OCI-LY7 (cell line): Measurements from ENCODE around the gene LIFR. TPM values are rescaled to one million over a fixed set of nuclear protein-coding genes. Genes with fewer than 3 reads are reported as not detected.

Source experiments
- BruUV-seq: library from RNA; stranded (reverse); fragments of 400-500 nt; replicated peaks from 2 replicates; lab custom pipeline; 2021; lab: Mats Ljungman, UMichigan
- CTCF ChIA-PET: fragments of 300-600 bp; sonication (Branson Sonifier 250); formaldehyde crosslinking; loops from one replicate; lab custom pipeline; 2022; ENCODE audit warnings: antibody characterized with exemption; ENCODE audit not compliant: unreplicated experiment; lab: Charles Lee
- POLR2A ChIA-PET: fragments of 300-600 bp; sonication (Branson Sonifier 250); formaldehyde crosslinking; loops from one replicate; lab custom pipeline; 2022; ENCODE audit warnings: antibody characterized with exemption; lab: Charles Lee
- DNase-seq: peaks from one replicate; pipeline ENCODE4 v3.0.0-alpha.2; 2015; ENCODE audit warnings: low spot score
- H2AFZ ChIP-seq: fragments of 200-600 bp; sonication (generic), shearing (Covaris generic); 2 replicates; pipeline ENCODE4 v1.6.1; 2014; ENCODE audit warnings: mild to moderate bottlenecking, antibody characterized with exemption, low read length, moderate library complexity
- H3K27ac ChIP-seq: fragments of 200-600 bp; sonication (generic); 2 replicates; pipeline ENCODE4 v1.5.1; 2014; ENCODE audit warnings: mixed run types, low read depth, mild to moderate bottlenecking, moderate library complexity, low read length, inconsistent platforms; ENCODE audit not compliant: poor library complexity, severe bottlenecking
- H3K36me3 ChIP-seq: fragments of 200-600 bp; sonication (generic); 2 replicates; pipeline ENCODE4 v1.6.1; 2014; ENCODE audit warnings: mild to moderate bottlenecking, antibody characterized with exemption, low read length, moderate library complexity, mixed read lengths; ENCODE audit not compliant: insufficient read depth
- H3K4me1 ChIP-seq: fragments of 200-600 bp; sonication (generic); 2 replicates; pipeline ENCODE4 v1.5.1; 2014; ENCODE audit warnings: mild to moderate bottlenecking, low read length; ENCODE audit not compliant: insufficient read depth, poor library complexity, severe bottlenecking
- H3K4me2 ChIP-seq: fragments of 200-600 bp; sonication (generic); 2 replicates; pipeline ENCODE4 v1.6.1; 2014; ENCODE audit warnings: mild to moderate bottlenecking, low read length
- H3K4me3 ChIP-seq: fragments of 200-600 bp; sonication (generic); 2 replicates; pipeline ENCODE4 v1.5.1; 2014; ENCODE audit warnings: mild to moderate bottlenecking, low read depth, low read length; ENCODE audit not compliant: poor library complexity, severe bottlenecking
- H3K79me2 ChIP-seq: fragments of 200-600 bp; sonication (generic); 2 replicates; pipeline ENCODE4 v1.6.1; 2016; ENCODE audit warnings: low read depth, mild to moderate bottlenecking, low read length, moderate library complexity, mixed read lengths; ENCODE audit not compliant: insufficient read depth
- H3K9me2 ChIP-seq: fragments of 200-600 bp; sonication (generic); 2 replicates; pipeline ENCODE4 v1.6.1; 2016; ENCODE audit warnings: mild to moderate bottlenecking, low read length, mixed read lengths; ENCODE audit not compliant: insufficient read depth
- H3K9me3 ChIP-seq: fragments of 200-600 bp; sonication (generic); 2 replicates; pipeline ENCODE4 v1.6.1; 2014; ENCODE audit warnings: mild to moderate bottlenecking, mixed run types, low read length, mixed read lengths
- H4K20me1 ChIP-seq: fragments of 200-600 bp; sonication (generic); 2 replicates; pipeline ENCODE4 v1.6.1; 2014; ENCODE audit warnings: mild to moderate bottlenecking, antibody characterized with exemption, low read length, moderate library complexity, mixed read lengths; ENCODE audit not compliant: insufficient read depth
- EZH2phosphoT487 ChIP-seq: fragments of 200-600 bp; sonication (generic); IDR thresholded peaks from 2 replicates; pipeline ENCODE4 v1.6.1; 2018; ENCODE audit warnings: low read depth, borderline replicate concordance, mild to moderate bottlenecking, mixed run types, antibody characterized with exemption, low read length, moderate library complexity, mixed read lengths
- intact Hi-C: fragments of 100-400 bp; cut with micrococcal nuclease; formaldehyde crosslinking; loops from one replicate; pipeline ENCODE4 v1.10.0; 2022; ENCODE audit not compliant: unreplicated experiment
- total RNA-seq, 2 experiments: library from RNA; depleted of rRNA in 1 of 2; stranded (reverse); fragments of >200 nt in 1 of 2; shearing (Covaris generic) in 1 of 2; gene quantifications; 2 replicates each; pipeline ENCODE4 v1.2.3, GENCODE V29; 2014 to 2022
- TF ChIP-seq, protein P1 (sequence below): fragments of 200-600 bp; sonication (generic); conservative IDR thresholded peaks from 2 replicates; pipeline ENCODE4 v1.5.1; 2014; ENCODE audit warnings: mild to moderate bottlenecking, antibody characterized with exemption, low read length, moderate library complexity, mixed read lengths

Gene LIFR
- total RNA-seq, 2 experiments from 2014 or later = not detected

DNA sequence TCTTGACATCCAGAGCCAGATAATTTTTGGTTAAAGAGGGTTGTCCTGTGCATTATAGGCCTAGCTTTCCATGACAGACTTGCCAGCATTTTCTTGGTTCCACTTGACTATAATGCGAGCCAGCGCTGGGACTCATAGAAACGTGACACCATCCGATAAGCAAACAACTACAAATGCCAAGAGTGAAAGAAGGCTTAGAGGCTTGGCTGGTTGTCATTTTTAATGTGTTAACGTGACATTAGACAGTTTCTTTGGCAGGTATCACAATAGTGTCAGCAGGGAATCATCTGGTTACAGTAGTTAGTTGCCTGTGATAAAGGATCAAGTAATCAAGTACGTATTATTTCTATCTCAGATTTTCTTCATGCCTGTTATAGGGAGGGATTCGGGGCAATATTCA is 20.0 kb upstream of the LIFR start:
- TF ChIP-seq, protein P1, sequence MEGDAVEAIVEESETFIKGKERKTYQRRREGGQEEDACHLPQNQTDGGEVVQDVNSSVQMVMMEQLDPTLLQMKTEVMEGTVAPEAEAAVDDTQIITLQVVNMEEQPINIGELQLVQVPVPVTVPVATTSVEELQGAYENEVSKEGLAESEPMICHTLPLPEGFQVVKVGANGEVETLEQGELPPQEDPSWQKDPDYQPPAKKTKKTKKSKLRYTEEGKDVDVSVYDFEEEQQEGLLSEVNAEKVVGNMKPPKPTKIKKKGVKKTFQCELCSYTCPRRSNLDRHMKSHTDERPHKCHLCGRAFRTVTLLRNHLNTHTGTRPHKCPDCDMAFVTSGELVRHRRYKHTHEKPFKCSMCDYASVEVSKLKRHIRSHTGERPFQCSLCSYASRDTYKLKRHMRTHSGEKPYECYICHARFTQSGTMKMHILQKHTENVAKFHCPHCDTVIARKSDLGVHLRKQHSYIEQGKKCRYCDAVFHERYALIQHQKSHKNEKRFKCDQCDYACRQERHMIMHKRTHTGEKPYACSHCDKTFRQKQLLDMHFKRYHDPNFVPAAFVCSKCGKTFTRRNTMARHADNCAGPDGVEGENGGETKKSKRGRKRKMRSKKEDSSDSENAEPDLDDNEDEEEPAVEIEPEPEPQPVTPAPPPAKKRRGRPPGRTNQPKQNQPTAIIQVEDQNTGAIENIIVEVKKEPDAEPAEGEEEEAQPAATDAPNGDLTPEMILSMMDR = no peak
- no peak for TF ChIP-seq EZH2phosphoT487
- DNase-seq = no peak
- intact Hi-C loops = no loop called here
- H2AFZ ChIP-seq = no peak overlapping the region
- H3K79me2 ChIP-seq = no peaks in the 10 kb centered on the region
- no peak overlapping the region for H3K4me3 ChIP-seq
- H3K4me1 ChIP-seq = no peaks in the 10 kb centered on the region
- no peak overlapping the region for H3K27ac ChIP-seq
- no peaks in the 10 kb centered on the region for H4K20me1 ChIP-seq
- no peaks in the 10 kb centered on the region for H3K9me3 ChIP-seq
- ChIA-PET CTCF (no interaction called here), POLR2A (no interaction called here)
- no peaks in the 10 kb centered on the region for H3K36me3 ChIP-seq
- H3K9me2 ChIP-seq = no peaks in the 10 kb centered on the region
- no TSS peak for BruUV-seq
- no peak overlapping the region for H3K4me2 ChIP-seq

DNA sequence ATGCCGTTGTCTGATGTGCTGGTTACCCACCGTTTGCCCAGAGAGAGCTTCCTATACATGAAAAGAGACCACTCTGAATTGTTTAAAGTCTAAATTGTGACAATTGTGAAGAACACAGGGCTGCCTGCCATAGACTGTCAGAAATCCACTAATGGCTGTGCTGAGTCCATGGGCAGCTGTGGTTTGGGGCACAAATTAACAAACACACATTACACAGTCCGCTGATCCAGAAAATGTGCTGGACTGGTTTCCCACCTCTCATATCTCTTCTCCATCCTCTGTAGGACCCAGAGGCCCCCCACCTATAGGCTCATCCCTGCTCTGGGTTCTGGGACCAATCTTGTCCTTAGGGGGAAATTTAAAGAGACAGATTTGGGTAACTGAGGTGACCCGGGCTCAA is 19.0 kb upstream of the LIFR start:
- H2AFZ ChIP-seq = no peak overlapping the region
- H3K9me2 ChIP-seq = no peaks in the 10 kb centered on the region
- BruUV-seq = no TSS peak
- DNase-seq = no peak
- H3K79me2 ChIP-seq = no peaks in the 10 kb centered on the region
- no peaks in the 10 kb centered on the region for H3K36me3 ChIP-seq
- no peak for TF ChIP-seq EZH2phosphoT487
- TF ChIP-seq, protein P1 = no peak
- intact Hi-C loops = no loop called here
- ChIA-PET CTCF (no interaction called here), POLR2A (no interaction called here)
- H3K4me1 ChIP-seq = no peaks in the 10 kb centered on the region
- no peak overlapping the region for H3K4me3 ChIP-seq
- H3K4me2 ChIP-seq = no peak overlapping the region
- no peaks in the 10 kb centered on the region for H4K20me1 ChIP-seq
- H3K27ac ChIP-seq = no peak overlapping the region
- H3K9me3 ChIP-seq = no peaks in the 10 kb centered on the region

DNA sequence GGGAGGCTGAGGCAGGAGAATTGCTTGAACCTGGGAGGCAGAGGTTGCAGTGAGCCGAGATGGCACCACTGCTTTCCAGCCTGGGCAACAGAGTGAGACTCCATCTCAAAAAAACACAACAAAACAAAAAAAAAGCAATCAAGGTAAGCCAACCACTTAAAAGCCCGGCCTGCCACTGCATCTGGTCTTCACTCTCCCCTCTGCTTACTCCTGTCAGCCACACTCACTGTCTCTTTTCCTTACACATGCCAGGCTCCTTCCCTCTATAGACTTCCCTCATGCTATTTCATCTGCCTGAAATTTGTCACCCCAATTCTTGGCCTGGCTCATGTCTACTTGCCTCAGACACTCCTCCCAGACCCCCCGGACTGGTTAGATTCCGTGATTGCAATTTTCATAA is 17.6 kb upstream of the LIFR start:
- no TSS peak for BruUV-seq
- TF ChIP-seq, protein P1 = no peak
- TF ChIP-seq EZH2phosphoT487 = no peak
- DNase-seq = no peak
- intact Hi-C loops = no loop called here
- Histone ChIP-seq H3K79me2 (no peaks in the 10 kb centered on the region), H3K9me2 (no peaks in the 10 kb centered on the region), H3K36me3 (no peaks in the 10 kb centered on the region), H3K4me2 (no peak overlapping the region), H3K9me3 (no peaks in the 10 kb centered on the region), H3K27ac (no peak overlapping the region), H2AFZ (no peak overlapping the region), H3K4me1 (no peaks in the 10 kb centered on the region), H3K4me3 (no peak overlapping the region), H4K20me1 (no peaks in the 10 kb centered on the region)
- POLR2A ChIA-PET = no interaction called here
- CTCF ChIA-PET = no interaction called here
